Fibroblast of pulmonary artery (primary cell): Measurements from ENCODE around the gene PRRT1B.
"Not testable (repeated sequence)": the region's sequence is repeated elsewhere in the genome, so short reads cannot be mapped to it uniquely, and the experiment has no call there.

Experiments
- DNase-seq: peaks from one replicate; pipeline ENCODE4 v3.0.0-alpha.2; 2010; ENCODE audit warnings: low read depth
- H3K4me3 ChIP-seq: replicated peaks from 2 replicates; pipeline ENCODE4 v1.5.1; 2011; ENCODE audit warnings: low read depth, mild to moderate bottlenecking, control low read depth, low read length, moderate library complexity
- TF ChIP-seq, protein P1 (sequence below): IDR thresholded peaks from 2 replicates; pipeline ENCODE4 v1.5.1; 2011; ENCODE audit warnings: mild to moderate bottlenecking, control low read depth, low read length, inconsistent platforms; ENCODE audit errors: missing control alignments

Gene PRRT1B

GRCh38 chr9:131502781-131503625 is 42.3 kb upstream of the PRRT1B start, which contains the start of gene POMT1:
Gene POMT1 (plus strand): TSS chr9:131502918. CDS start chr9:131504219, 1,301 bp downstream.
- H3K4me3 ChIP-seq: peak within 1 kb of the TSS; percentile 80
- DNase-seq: peak; percentile 82
- TF ChIP-seq, protein P1, sequence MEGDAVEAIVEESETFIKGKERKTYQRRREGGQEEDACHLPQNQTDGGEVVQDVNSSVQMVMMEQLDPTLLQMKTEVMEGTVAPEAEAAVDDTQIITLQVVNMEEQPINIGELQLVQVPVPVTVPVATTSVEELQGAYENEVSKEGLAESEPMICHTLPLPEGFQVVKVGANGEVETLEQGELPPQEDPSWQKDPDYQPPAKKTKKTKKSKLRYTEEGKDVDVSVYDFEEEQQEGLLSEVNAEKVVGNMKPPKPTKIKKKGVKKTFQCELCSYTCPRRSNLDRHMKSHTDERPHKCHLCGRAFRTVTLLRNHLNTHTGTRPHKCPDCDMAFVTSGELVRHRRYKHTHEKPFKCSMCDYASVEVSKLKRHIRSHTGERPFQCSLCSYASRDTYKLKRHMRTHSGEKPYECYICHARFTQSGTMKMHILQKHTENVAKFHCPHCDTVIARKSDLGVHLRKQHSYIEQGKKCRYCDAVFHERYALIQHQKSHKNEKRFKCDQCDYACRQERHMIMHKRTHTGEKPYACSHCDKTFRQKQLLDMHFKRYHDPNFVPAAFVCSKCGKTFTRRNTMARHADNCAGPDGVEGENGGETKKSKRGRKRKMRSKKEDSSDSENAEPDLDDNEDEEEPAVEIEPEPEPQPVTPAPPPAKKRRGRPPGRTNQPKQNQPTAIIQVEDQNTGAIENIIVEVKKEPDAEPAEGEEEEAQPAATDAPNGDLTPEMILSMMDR: no peak

- no peak for DNase-seq
- TF ChIP-seq, protein P1: no peak
Observed at GRCh38 chr9:131503626-131504465, 41.5 kb upstream of the PRRT1B start.

DNA sequence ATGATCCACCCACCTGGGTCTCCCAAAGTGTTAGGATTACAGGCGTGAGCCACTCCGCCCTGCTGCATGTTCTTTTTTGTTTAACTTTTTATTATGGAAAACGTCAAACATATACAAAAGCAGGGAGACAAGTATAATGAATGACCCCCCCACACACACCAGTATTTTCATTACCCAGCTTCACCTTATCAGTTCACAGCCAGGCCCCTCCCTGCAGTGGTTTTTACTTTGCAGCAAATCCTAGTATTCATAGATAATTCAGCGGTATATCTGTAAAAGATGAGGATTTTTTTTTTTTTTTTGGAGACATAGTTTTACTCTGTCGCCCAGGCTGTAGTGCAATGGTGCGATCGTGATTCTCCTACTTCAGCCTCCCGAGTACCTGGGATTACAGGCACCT is 40.3 kb upstream of the PRRT1B start:
- TF ChIP-seq, protein P1: no peak
- DNase-seq: no peak
- H3K4me3 ChIP-seq: no peak overlapping the region

More at GRCh38 chr9:131503626-131504465, 41.5 kb upstream of the PRRT1B start:
- H3K4me3 ChIP-seq: peak overlapping the region; percentile 80

- DNase-seq: no peak
- TF ChIP-seq, protein P1: no peak
- no peak overlapping the region for H3K4me3 ChIP-seq
Observed at GRCh38 chr9:131511416-131511815, 33.9 kb upstream of the PRRT1B start.

GRCh38 chr9:131511880-131512279 is 33.4 kb upstream of the PRRT1B start:
- DNase-seq: no peak
- TF ChIP-seq, protein P1: no peak
- H3K4me3 ChIP-seq: no peak overlapping the region

DNA sequence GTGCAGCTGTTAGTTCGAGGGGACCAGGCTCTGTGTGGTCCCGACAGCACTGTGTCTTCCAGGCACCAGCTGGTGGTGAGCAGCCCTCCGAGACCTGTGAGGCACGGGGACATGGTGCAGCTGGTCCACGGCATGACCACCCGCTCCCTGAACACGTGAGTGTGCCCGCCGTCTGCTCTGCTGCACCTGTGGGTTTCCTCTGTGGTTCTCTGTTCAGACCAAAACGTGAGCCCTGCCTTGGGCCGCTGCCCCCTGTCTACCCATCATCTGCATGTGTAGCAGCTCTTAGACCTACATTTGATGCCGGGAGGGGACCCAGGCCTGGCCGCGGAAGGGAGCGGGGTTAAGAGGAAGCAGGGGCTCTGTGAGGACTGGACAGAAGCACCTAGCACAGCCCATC is 32.1 kb upstream of the PRRT1B start:
- TF ChIP-seq, protein P1: no peak
- no peak for DNase-seq
- no peak overlapping the region for H3K4me3 ChIP-seq

DNA sequence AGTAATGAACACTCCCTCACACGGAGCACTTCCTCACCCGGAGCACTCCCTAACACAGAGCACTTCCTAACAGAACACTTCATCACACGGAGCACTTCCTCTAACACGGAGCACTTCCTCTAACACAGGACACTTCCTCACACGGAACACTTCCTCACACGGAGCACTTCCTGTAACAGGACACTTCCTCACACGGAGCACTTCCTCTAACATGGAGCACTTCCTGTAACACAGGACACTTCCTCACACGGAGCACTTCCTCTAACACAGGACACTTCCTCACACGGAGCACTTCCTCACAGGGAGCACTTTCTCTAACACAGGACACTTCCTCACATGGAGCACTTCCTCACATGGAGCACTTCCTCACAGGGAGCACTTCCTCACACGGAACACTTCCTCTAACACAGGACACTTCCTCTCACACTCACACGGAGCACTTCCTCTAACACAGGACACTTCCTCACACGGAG is 29.7 kb upstream of the PRRT1B start:
- DNase-seq, H3K4me3 ChIP-seq: not testable (repeated sequence)
